WTC11 (cell line): ENCODE measurements around the gene MFSD12.

ENCODE experiments used
- CREB1 ChIP-seq: sonication (generic); formaldehyde crosslinking; IDR thresholded peaks from 2 replicates; pipeline ENCODE4 v1.8.0; 2023; ENCODE audit warnings: mild to moderate bottlenecking, missing genetic modification reagents
- CTCF ChIP-seq: fragments of 200-600 bp; IDR thresholded peaks from 2 replicates; pipeline ENCODE4 v1.8.0; 2022; ENCODE audit warnings: antibody characterized with exemption
- TEAD4 ChIP-seq: sonication (generic); formaldehyde crosslinking; IDR thresholded peaks from 2 replicates; pipeline ENCODE4 v1.8.0; 2022; ENCODE audit warnings: mild to moderate bottlenecking, missing genetic modification reagents

- TF ChIP-seq CREB1 (CRISPR knock-in tag) (no peak), CTCF (no peak), TEAD4 (CRISPR knock-in tag) (no peak)
Measured at GRCh38 chr19:3496392-3497273, 60.8 kb downstream of the MFSD12 start.
